Astrocyte (in vitro differentiated cells and primary cell): ENCODE data around the gene COPB2. TPM values are rescaled to one million over a fixed set of nuclear protein-coding genes. Genes with fewer than 3 reads are reported as not detected.

Experiments
- DNase-seq: peaks from one replicate; pipeline ENCODE4 v3.0.0-alpha.2; 2010; ENCODE audit warnings: low read depth
- FAIRE-seq: peaks from 2 replicates; lab custom pipeline; 2011; peaks lifted over from hg19 to GRCh38; lab: Jason Lieb, UNC
- H2AFZ ChIP-seq: 2 replicates; pipeline ENCODE4 v1.6.0; 2012; ENCODE audit warnings: low read depth, low read length, inconsistent platforms
- H3K27ac ChIP-seq: 2 replicates; pipeline ENCODE4 v1.5.1; 2011; ENCODE audit warnings: low read depth, low read length, inconsistent platforms
- H3K27me3 ChIP-seq: 2 replicates; pipeline ENCODE4 v1.6.0; 2011; ENCODE audit warnings: low read length, inconsistent platforms; ENCODE audit not compliant: insufficient read depth
- H3K36me3 ChIP-seq: 2 replicates; pipeline ENCODE4 v1.5.1; 2011; ENCODE audit warnings: low read length, inconsistent platforms; ENCODE audit not compliant: insufficient read depth
- H3K4me1 ChIP-seq: 2 replicates; pipeline ENCODE4 v1.5.1; 2011; ENCODE audit warnings: low read length, inconsistent platforms; ENCODE audit not compliant: insufficient read depth
- H3K4me2 ChIP-seq: 2 replicates; pipeline ENCODE4 v1.6.0; 2012; ENCODE audit warnings: low read length, inconsistent platforms
- H3K4me3 ChIP-seq: 2 replicates; pipeline ENCODE4 v1.5.1; 2011; ENCODE audit warnings: low read depth, mild to moderate bottlenecking, low read length, inconsistent platforms; ENCODE audit not compliant: insufficient read depth
- H3K79me2 ChIP-seq: 2 replicates; pipeline ENCODE4 v1.6.0; 2012; ENCODE audit warnings: mild to moderate bottlenecking, low read length, inconsistent platforms; ENCODE audit not compliant: insufficient read depth
- H3K9ac ChIP-seq: 2 replicates; pipeline ENCODE4 v1.6.0; 2012; ENCODE audit warnings: mild to moderate bottlenecking, low read length, inconsistent platforms
- H3K9me3 ChIP-seq: 2 replicates; pipeline ENCODE4 v1.5.1; 2012; ENCODE audit warnings: low read depth, mild to moderate bottlenecking, low read length, inconsistent platforms; ENCODE audit not compliant: insufficient read depth
- H4K20me1 ChIP-seq: 2 replicates; pipeline ENCODE4 v1.6.0; 2012; ENCODE audit warnings: low read length, inconsistent platforms; ENCODE audit not compliant: insufficient read depth
- H3K27ac Mint-ChIP-seq: one replicate; pipeline ENCODE4 v1.8.0; 2021; ENCODE audit warnings: mild to moderate bottlenecking, mixed read lengths; ENCODE audit not compliant: unreplicated experiment
- H3K27me3 Mint-ChIP-seq: one replicate; pipeline ENCODE4 v1.8.0; 2021; ENCODE audit warnings: low read depth, mixed read lengths; ENCODE audit not compliant: unreplicated experiment
- H3K36me3 Mint-ChIP-seq: one replicate; pipeline ENCODE4 v1.8.0; 2021; ENCODE audit warnings: low read depth, mixed read lengths; ENCODE audit not compliant: unreplicated experiment
- H3K4me1 Mint-ChIP-seq: one replicate; pipeline ENCODE4 v1.8.0; 2021; ENCODE audit warnings: low read depth, mixed read lengths; ENCODE audit not compliant: unreplicated experiment
- H3K4me3 Mint-ChIP-seq: one replicate; pipeline ENCODE4 v1.8.0; 2021; ENCODE audit warnings: mild to moderate bottlenecking, moderate library complexity, mixed read lengths; ENCODE audit not compliant: unreplicated experiment
- H3K9me3 Mint-ChIP-seq: one replicate; pipeline ENCODE4 v1.8.0; 2021; ENCODE audit warnings: mild to moderate bottlenecking, mixed read lengths; ENCODE audit not compliant: unreplicated experiment
- CTCF ChIP-seq: IDR thresholded peaks from 2 replicates; pipeline ENCODE4 v1.5.1; 2011; ENCODE audit warnings: low read depth, mild to moderate bottlenecking, inconsistent platforms, low read length, moderate library complexity; ENCODE audit not compliant: insufficient read depth
- EZH2 ChIP-seq: IDR thresholded peaks from 2 replicates; pipeline ENCODE4 v1.6.1; 2012; ENCODE audit warnings: mild to moderate bottlenecking, low read length, inconsistent platforms; ENCODE audit not compliant: insufficient read depth
- total RNA-seq: library from RNA; stranded (reverse); gene quantifications from 2 replicates; pipeline ENCODE4 v1.2.1, GENCODE V29; 2021

The COPB2 gene
- total RNA-seq, 1 donor from 2014 or later, result 269 TPM

- DNase-seq (no peak), FAIRE-seq (no peak)
- H3K27ac ChIP-seq, result no peak overlapping the region
- H3K4me1 Mint-ChIP-seq, result peaks cover 2% of the 10 kb centered on the region
- H3K27ac Mint-ChIP-seq, result no peak overlapping the region
- no peaks in the 10 kb centered on the region for H3K79me2 ChIP-seq
- no peak overlapping the region for H3K4me3 ChIP-seq
- no peaks in the 10 kb centered on the region for H3K4me1 ChIP-seq
- H4K20me1 ChIP-seq, result no peaks in the 10 kb centered on the region
- H3K36me3 Mint-ChIP-seq, result peaks cover 1% of the 10 kb centered on the region
- H3K4me2 ChIP-seq, result no peak overlapping the region
- no peaks in the 10 kb centered on the region for H3K9me3 ChIP-seq
- H3K27me3 ChIP-seq, result peaks cover 4% of the 10 kb centered on the region
- H3K36me3 ChIP-seq, result no peaks in the 10 kb centered on the region
- H3K27me3 Mint-ChIP-seq, result peaks cover 65% of the 10 kb centered on the region
- no peak overlapping the region for H3K4me3 Mint-ChIP-seq
- no peak overlapping the region for H2AFZ ChIP-seq
- peaks cover 7% of the 10 kb centered on the region for H3K9me3 Mint-ChIP-seq
- H3K9ac ChIP-seq, result no peak overlapping the region
- no peak for TF ChIP-seq EZH2
- TF ChIP-seq CTCF, result peak; percentile 27
Measured at GRCh38 chr3:139319428-139320402, 69.7 kb downstream of the COPB2 start.

- Mint-ChIP-seq H3K4me3 (no peak overlapping the region), H3K9me3 (peaks cover 4% of the 10 kb centered on the region), H3K27ac (no peak overlapping the region), H3K36me3 (peaks cover 3% of the 10 kb centered on the region), H3K27me3 (peaks cover 60% of the 10 kb centered on the region), H3K4me1 (peaks cover 7% of the 10 kb centered on the region)
- no peak for FAIRE-seq
- no peak overlapping the region for H3K9ac ChIP-seq
- no peak overlapping the region for H3K4me2 ChIP-seq
- no peaks in the 10 kb centered on the region for H3K27me3 ChIP-seq
- TF ChIP-seq CTCF, result no peak
- no peak for TF ChIP-seq EZH2
- no peaks in the 10 kb centered on the region for H3K36me3 ChIP-seq
- H3K79me2 ChIP-seq, result no peaks in the 10 kb centered on the region
- no peaks in the 10 kb centered on the region for H4K20me1 ChIP-seq
- H3K4me3 ChIP-seq, result no peak overlapping the region
- no peak for DNase-seq
- no peaks in the 10 kb centered on the region for H3K9me3 ChIP-seq
- no peak overlapping the region for H2AFZ ChIP-seq
- H3K27ac ChIP-seq, result no peak overlapping the region
- no peaks in the 10 kb centered on the region for H3K4me1 ChIP-seq
Measured at GRCh38 chr3:139318826-139319225, 70.6 kb downstream of the COPB2 start.

GRCh38 chr3:139318431-139318816 lies 71.0 kb downstream of the COPB2 start:
- Histone ChIP-seq H3K79me2 (no peaks in the 10 kb centered on the region), H3K27me3 (no peaks in the 10 kb centered on the region), H3K9me3 (no peaks in the 10 kb centered on the region), H3K4me3 (no peak overlapping the region), H3K4me2 (no peak overlapping the region), H3K9ac (no peak overlapping the region), H4K20me1 (no peaks in the 10 kb centered on the region), H3K36me3 (no peaks in the 10 kb centered on the region), H2AFZ (no peak overlapping the region), H3K27ac (no peak overlapping the region), H3K4me1 (peaks cover under 1% of the 10 kb centered on the region)
- FAIRE-seq (no peak), DNase-seq (no peak)
- Mint-ChIP-seq H3K36me3 (peaks cover 3% of the 10 kb centered on the region), H3K27ac (no peak overlapping the region), H3K4me3 (no peak overlapping the region), H3K4me1 (peaks cover 11% of the 10 kb centered on the region), H3K27me3 (peaks cover 56% of the 10 kb centered on the region), H3K9me3 (peaks cover 4% of the 10 kb centered on the region)
- TF ChIP-seq EZH2 (no peak), CTCF (no peak)
